HG03439 (cell line): Measurements from ENCODE around the gene INPP5A.

ENCODE experiments used
- ATAC-seq: cut with Tn5 transposase; IDR thresholded peaks from one replicate; pipeline ENCODE4 v1.9.1; 2021; ENCODE audit warnings: mild to moderate bottlenecking, moderate library complexity; ENCODE audit not compliant: unreplicated experiment

Gene INPP5A

GRCh38 chr10:132653721-132654120 is 116.1 kb downstream of the INPP5A start:
- ATAC-seq = no peak

GRCh38 chr10:132654121-132654571 is 116.6 kb downstream of the INPP5A start:
- ATAC-seq = no peak

GRCh38 chr10:132654708-132655661 is 117.4 kb downstream of the INPP5A start:
- ATAC-seq = no peak

- ATAC-seq = no peak
These were observed 118.1 kb downstream of the INPP5A start for GRCh38 chr10:132655735-132656134.

DNA sequence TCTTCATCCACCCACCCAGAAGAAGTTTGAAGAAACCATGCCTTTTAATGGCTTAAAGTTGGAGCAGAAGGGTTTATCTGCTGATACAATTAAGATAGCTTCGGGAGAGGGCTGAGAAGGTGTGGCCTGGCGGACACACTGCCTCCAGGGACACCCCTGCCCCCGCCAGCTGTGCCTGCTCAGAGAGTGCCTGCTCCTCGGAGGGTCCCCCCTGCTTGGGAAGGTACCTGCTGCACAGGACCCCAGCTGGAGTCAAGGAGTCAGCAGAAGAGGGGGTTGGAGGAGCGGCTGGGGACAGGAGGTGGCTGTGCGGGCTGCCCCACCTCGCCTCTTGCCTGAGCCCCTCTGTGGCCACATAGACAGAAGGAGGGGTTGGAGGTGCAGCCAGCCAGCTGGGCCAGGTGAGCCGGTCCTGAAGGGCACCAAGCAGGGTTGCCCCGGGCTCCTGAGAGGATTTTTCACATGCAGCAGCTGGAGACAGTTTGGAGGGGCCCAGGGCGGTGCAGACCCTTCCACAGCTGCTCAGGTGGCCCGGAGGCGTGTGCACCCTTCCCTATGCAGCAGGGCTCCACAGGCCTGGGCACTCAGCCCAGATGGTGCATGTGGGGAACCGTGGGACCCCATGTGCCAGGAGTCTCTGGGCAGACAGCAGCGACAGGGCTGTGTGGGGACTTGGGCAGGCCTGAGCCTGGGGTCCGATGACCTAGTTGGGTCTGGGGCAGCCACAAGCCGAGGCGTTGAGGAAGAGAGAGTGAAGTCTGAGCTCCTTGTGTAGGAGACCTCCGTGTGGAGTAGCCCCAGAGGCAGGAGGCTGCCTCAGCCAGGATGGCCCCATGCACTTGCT is 118.9 kb downstream of the INPP5A start:
- no peak for ATAC-seq

GRCh38 chr10:132657127-132657706 is 119.6 kb downstream of the INPP5A start:
- ATAC-seq = no peak

GRCh38 chr10:132657748-132658147 is 120.2 kb downstream of the INPP5A start:
- no peak for ATAC-seq

- ATAC-seq = no peak
These were observed 121.1 kb downstream of the INPP5A start for GRCh38 chr10:132658546-132659205.

- no peak for ATAC-seq
These were observed 121.9 kb downstream of the INPP5A start for GRCh38 chr10:132659206-132660091.

DNA sequence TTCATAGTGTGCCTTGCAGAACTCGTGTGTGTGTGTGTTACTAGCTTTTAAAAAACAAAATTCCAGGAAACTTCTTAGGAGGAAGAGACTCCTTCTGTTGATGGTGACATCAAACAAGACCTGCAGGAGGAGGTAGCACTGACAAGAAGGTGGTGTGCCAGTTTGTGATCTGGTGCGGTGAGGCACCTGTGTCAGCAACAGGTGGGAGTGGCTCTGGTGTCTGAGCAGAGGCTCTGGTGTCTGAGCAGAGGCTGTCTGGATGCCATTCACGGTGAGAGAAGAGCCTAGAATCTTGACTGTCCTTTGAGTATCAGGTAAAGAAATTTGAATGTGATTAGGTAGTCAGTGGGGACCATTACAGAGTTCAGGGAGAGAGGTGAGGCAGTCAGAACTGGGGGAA is 122.8 kb downstream of the INPP5A start:
- no peak for ATAC-seq

GRCh38 chr10:132662186-132662920 is 124.8 kb downstream of the INPP5A start:
- ATAC-seq = no peak

- no peak for ATAC-seq
These were observed 126.2 kb downstream of the INPP5A start for GRCh38 chr10:132663666-132664365.

DNA sequence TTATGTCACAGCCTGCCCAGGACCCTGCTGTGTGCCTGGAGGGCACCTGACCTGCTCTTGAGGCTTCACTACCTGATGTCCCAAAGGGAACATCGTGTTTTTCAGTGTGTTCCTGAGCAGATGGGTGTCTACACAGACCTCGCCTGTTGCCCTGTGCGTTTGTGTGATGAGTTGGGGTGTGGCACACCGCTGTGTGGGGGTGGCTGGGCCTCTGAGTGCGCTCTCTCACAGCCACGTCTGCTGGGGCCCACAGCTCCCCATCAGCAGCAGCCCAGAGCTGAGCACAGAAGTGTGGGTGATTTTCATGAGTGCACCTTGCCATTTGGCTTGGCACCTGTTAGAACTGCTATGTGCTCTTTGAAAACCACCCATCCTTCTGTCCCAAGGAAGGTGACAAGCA is 126.8 kb downstream of the INPP5A start:
- no peak for ATAC-seq

- ATAC-seq = no peak
These were observed 127.3 kb downstream of the INPP5A start for GRCh38 chr10:132664883-132665282.

GRCh38 chr10:132665946-132666704 is 128.5 kb downstream of the INPP5A start:
- no peak for ATAC-seq

DNA sequence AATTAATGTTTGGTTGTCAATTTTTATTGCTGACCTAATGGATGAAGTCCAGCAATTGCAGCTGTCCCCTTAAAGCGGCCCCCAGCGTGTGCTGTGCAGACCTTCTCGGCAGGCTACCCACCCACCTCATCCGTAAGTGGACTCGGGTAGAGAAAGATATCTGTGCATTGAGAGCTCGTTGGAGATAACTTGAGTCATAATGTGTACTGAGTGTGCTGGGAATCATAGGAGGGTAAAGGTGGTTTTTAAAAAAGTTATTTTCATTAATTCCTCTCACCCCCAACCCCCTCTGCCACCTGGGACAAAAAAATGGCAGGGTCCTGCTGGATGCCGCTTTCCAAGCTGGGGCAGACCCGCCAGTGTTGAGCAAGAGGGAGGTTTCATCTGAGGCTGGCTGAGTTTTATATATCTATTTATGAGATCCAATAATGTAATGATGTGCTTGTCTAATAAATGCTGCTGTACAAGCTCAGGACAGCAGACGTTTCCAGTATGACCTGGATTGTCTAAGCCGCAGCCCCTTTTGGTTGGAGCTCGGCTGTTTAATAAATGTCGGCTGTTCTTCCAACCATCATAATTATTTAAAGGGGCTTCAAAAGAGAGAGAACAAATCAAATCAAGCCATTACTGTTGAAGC is 129.2 kb downstream of the INPP5A start:
- no peak for ATAC-seq

GRCh38 chr10:132667342-132668047 is 129.9 kb downstream of the INPP5A start:
- no peak for ATAC-seq
